ENCODE data around the gene EIF5B. TPM values are rescaled to one million over a fixed set of nuclear protein-coding genes. Genes with fewer than 3 reads are reported as not detected.

EIF5B gene
- total RNA-seq, 1 experiment from 2014 or later = 63.1 TPM

GRCh38 chr2:99399795-99400194 is 62.6 kb downstream of the EIF5B start:
- Mint-ChIP-seq H3K4me3 (ENCODE audit: low read depth, unreplicated experiment) (no peak overlapping the region), H3K36me3 (ENCODE audit: insufficient read depth, unreplicated experiment) (peaks cover 64% of the 10 kb centered on the region), H3K27me3 (ENCODE audit: unreplicated experiment) (no peaks in the 10 kb centered on the region), H3K27ac (ENCODE audit: unreplicated experiment) (no peak overlapping the region), H3K4me1 (ENCODE audit: low read depth, unreplicated experiment) (no peaks in the 10 kb centered on the region), H3K9me3 (ENCODE audit: low read depth, unreplicated experiment) (no peaks in the 10 kb centered on the region)
- TF ChIP-seq CTCF (IDR thresholded peaks at IDR 0.05; ENCODE audit: unreplicated experiment) = no peak
- BruUV-seq (replicated peaks) = no TSS peak
- DNase-seq = no peak
- CTCF ChIA-PET = no interaction called here
- intact Hi-C loops (cut with micrococcal nuclease; ENCODE audit: unreplicated experiment) = no loop called here

GRCh38 chr2:99401841-99402240 is 64.7 kb downstream of the EIF5B start:
- Mint-ChIP-seq H3K27ac (ENCODE audit: unreplicated experiment) (no peak overlapping the region), H3K4me3 (ENCODE audit: low read depth, unreplicated experiment) (no peak overlapping the region), H3K4me1 (ENCODE audit: low read depth, unreplicated experiment) (no peaks in the 10 kb centered on the region), H3K27me3 (ENCODE audit: unreplicated experiment) (no peaks in the 10 kb centered on the region), H3K36me3 (ENCODE audit: insufficient read depth, unreplicated experiment) (peaks cover 60% of the 10 kb centered on the region), H3K9me3 (ENCODE audit: low read depth, unreplicated experiment) (no peaks in the 10 kb centered on the region)
- DNase-seq = no peak
- no TSS peak for BruUV-seq (replicated peaks)
- CTCF ChIA-PET = no interaction called here
- intact Hi-C loops (cut with micrococcal nuclease; ENCODE audit: unreplicated experiment) = no loop called here
- TF ChIP-seq CTCF (IDR thresholded peaks at IDR 0.05; ENCODE audit: unreplicated experiment) = no peak

- Mint-ChIP-seq H3K27me3 (ENCODE audit: unreplicated experiment) (no peaks in the 10 kb centered on the region), H3K4me1 (ENCODE audit: low read depth, unreplicated experiment) (no peaks in the 10 kb centered on the region), H3K36me3 (ENCODE audit: insufficient read depth, unreplicated experiment) (peaks cover 58% of the 10 kb centered on the region), H3K4me3 (ENCODE audit: low read depth, unreplicated experiment) (no peak overlapping the region), H3K9me3 (ENCODE audit: low read depth, unreplicated experiment) (no peaks in the 10 kb centered on the region), H3K27ac (ENCODE audit: unreplicated experiment) (no peak overlapping the region)
- no TSS peak for BruUV-seq (replicated peaks)
- no peak for DNase-seq
- CTCF ChIA-PET = no interaction called here
- intact Hi-C loops (cut with micrococcal nuclease; ENCODE audit: unreplicated experiment) = no loop called here
- TF ChIP-seq CTCF (IDR thresholded peaks at IDR 0.05; ENCODE audit: unreplicated experiment) = no peak
Observed at GRCh38 chr2:99403084-99403483, 65.9 kb downstream of the EIF5B start.

- Mint-ChIP-seq H3K36me3 (ENCODE audit: insufficient read depth, unreplicated experiment) (peaks cover 56% of the 10 kb centered on the region), H3K4me3 (ENCODE audit: low read depth, unreplicated experiment) (no peak overlapping the region), H3K4me1 (ENCODE audit: low read depth, unreplicated experiment) (no peaks in the 10 kb centered on the region), H3K27ac (ENCODE audit: unreplicated experiment) (no peak overlapping the region), H3K9me3 (ENCODE audit: low read depth, unreplicated experiment) (no peaks in the 10 kb centered on the region), H3K27me3 (ENCODE audit: unreplicated experiment) (no peaks in the 10 kb centered on the region)
- no peak for TF ChIP-seq CTCF (IDR thresholded peaks at IDR 0.05; ENCODE audit: unreplicated experiment)
- BruUV-seq (replicated peaks) = no TSS peak
- no peak for DNase-seq
- intact Hi-C loops (cut with micrococcal nuclease; ENCODE audit: unreplicated experiment) = no loop called here
- CTCF ChIA-PET = no interaction called here
Observed at GRCh38 chr2:99403524-99403923, 66.3 kb downstream of the EIF5B start.

Measured in Calu3 (cell line).